ENCODE results near the gene TNS3.

TNS3 gene

GRCh38 chr7:47327698-47328391 lies 254.1 kb downstream of the TNS3 start:
- no peak for TF ChIP-seq CTCF (IDR thresholded peaks at IDR 0.05; ENCODE audit: low read depth, low read length)
- peak overlapping the region; percentile 59 for H3K4me3 ChIP-seq (ENCODE audit: low read depth, low read length)

GRCh38 chr7:47327346-47327697 lies 254.6 kb downstream of the TNS3 start:
- no peak for TF ChIP-seq CTCF (IDR thresholded peaks at IDR 0.05; ENCODE audit: low read depth, low read length)
- peak overlapping the region; percentile 59 for H3K4me3 ChIP-seq (ENCODE audit: low read depth, low read length)

- H3K4me3 ChIP-seq (ENCODE audit: low read depth, low read length), result peak overlapping the region; percentile 59
- no peak for TF ChIP-seq CTCF (IDR thresholded peaks at IDR 0.05; ENCODE audit: low read depth, low read length)
Measured at GRCh38 chr7:47326808-47327207, 255.1 kb downstream of the TNS3 start.

GRCh38 chr7:47326220-47326619 lies 255.7 kb downstream of the TNS3 start:
- TF ChIP-seq CTCF (IDR thresholded peaks at IDR 0.05; ENCODE audit: low read depth, low read length), result peak; percentile 36; the same call in 1 of the 2 replicates
- peak overlapping the region; percentile 59 for H3K4me3 ChIP-seq (ENCODE audit: low read depth, low read length)

- TF ChIP-seq CTCF (IDR thresholded peaks at IDR 0.05; ENCODE audit: low read depth, low read length), result no peak
- H3K4me3 ChIP-seq (ENCODE audit: low read depth, low read length), result no peak overlapping the region
Measured at GRCh38 chr7:47325337-47325736, 256.6 kb downstream of the TNS3 start.

GRCh38 chr7:47323904-47324303 lies 258.0 kb downstream of the TNS3 start:
- no peak for TF ChIP-seq CTCF (IDR thresholded peaks at IDR 0.05; ENCODE audit: low read depth, low read length)
- H3K4me3 ChIP-seq (ENCODE audit: low read depth, low read length), result no peak overlapping the region

- no peak overlapping the region for H3K4me3 ChIP-seq (ENCODE audit: low read depth, low read length)
- no peak for TF ChIP-seq CTCF (IDR thresholded peaks at IDR 0.05; ENCODE audit: low read depth, low read length)
Measured at GRCh38 chr7:47322731-47323130, 259.2 kb downstream of the TNS3 start.

All from WI38 (cell line).